GM12892 (cell line): ENCODE data around the gene TUBB.

Experiments used
- POLR2A ChIP-seq: IDR thresholded peaks from 2 replicates; pipeline ENCODE4 v1.6.1; 2011; ENCODE audit warnings: low read depth, low read length, control low read depth
- POLR2AphosphoS5 ChIP-seq: IDR thresholded peaks from 2 replicates; pipeline ENCODE4 v1.6.1; 2011; ENCODE audit warnings: low read depth, low read length, control low read depth
- TAF1 ChIP-seq: IDR thresholded peaks from 2 replicates; pipeline ENCODE4 v1.6.1; 2011; ENCODE audit warnings: low read depth, mild to moderate bottlenecking, control low read depth, low read length, borderline replicate concordance

GRCh38 chr6:30672445-30673253, 47.5 kb upstream of the TUBB start, which contains the start of gene DHX16:
- peak; percentile 38; the same call in 1 of the 2 replicates for TF ChIP-seq POLR2AphosphoS5
- TF ChIP-seq POLR2A, result peak; percentile 70; the same call in 1 of the 2 replicates
- 0 out of 2 replicates have a peak, but pooled peaks have one; percentile 11 for TF ChIP-seq TAF1
